Central memory CD4-positive, alpha-beta T cell (primary cell): ENCODE measurements around the gene CGGBP1.
"Not testable (repeated sequence)": the region's sequence is repeated elsewhere in the genome, so short reads cannot be mapped to it uniquely, and the experiment has no call there.

Experiments used
- DNase-seq: peaks from one replicate; pipeline ENCODE4 v3.0.0; 2022

CGGBP1 gene

DNA sequence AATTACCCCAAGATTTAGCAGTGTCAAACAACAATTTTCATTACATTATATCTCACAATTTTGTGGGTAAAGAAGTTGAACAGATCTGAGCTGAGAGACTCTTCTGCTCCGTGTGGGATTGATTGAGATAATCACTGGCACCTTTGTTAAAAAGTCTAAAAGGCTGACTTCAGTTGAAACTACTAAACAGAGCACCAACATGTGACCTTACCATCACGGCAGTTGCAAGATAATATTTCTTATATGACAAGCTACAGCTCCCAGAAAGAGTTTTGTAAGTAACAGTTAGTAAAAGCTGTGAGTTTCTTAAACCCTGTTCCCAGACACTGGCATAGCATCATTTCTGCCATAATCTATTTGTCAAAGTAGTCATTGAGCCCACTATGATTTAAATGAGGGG, 25.0 kb downstream of the CGGBP1 start:
- DNase-seq: no peak

DNA sequence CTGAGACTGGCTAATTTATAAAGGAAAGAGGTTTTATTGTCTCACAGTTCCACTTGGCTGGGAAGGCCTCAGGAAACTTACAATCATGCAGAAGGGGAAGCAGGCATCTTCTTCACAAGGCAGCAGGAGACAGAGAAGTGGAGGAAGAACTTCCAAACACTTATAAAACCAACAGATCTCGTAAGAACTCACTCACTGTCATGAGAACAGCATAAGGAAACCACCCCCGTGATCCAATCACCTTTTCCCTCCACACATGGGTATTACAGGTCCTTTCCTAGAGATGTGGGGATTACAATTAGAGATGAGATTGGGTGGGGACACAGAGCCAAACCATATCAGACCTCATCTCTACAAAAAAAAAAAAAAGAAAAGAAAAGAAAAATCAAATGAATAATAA, 25.7 kb downstream of the CGGBP1 start:
- DNase-seq: no peak

DNA sequence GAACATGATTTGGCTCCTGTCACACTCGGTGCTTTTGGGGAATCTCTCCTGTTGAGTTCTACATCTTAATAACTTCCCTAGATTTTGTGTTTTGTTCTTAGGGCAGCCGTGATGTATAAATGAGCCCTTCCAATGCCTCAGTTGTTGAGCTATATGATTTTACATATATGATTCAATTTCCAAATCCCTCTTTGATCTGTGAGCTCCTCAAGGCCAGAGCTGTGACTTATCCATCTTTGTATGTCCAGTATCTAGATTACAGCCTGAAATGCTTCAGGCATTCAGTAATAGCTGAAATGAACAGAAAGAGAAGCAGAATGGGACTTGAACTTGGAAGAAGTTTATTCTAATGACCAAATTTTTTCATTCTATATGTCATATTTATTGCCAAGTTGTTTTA, 26.6 kb downstream of the CGGBP1 start:
- no peak for DNase-seq

DNA sequence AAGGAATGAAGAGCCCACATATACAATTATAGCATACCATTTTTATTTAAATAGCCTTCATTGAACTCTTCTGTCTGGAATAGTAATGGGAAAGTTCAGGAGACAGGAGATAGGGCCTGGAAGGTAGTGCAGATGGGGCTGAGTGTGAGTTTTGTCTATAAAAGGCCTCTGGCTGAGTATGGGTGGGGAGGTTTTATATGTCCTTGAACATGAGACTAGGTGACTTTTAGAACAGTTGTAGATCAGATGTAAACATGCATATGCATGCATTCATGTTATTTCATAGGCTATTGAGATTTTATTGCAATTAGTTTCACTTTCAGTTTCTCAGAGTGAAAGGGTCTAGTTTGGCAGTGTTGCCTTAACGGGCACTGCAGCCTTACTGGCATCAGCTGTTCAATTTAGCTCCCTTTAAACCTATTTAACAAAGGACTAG, 27.1 kb downstream of the CGGBP1 start:
- DNase-seq: peak; percentile 52

DNA sequence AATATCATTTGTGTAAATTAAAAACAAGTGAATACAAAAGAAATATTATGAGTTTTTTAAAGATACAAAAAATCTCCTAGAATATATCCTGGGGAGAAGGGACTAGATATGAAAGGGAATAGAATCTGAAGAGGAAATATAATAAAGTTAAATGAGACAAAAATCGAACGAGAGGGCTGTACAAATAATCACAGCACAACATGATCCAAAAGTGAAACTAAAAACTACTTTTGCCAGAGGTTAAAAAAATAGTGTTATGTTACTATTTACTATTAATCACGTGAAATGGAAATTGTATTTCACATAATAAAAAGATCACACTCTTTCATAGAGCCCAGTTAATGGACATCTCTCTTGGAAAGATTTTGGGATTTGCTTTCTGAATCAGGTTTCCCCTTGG, 28.6 kb downstream of the CGGBP1 start:
- no peak for DNase-seq

DNA sequence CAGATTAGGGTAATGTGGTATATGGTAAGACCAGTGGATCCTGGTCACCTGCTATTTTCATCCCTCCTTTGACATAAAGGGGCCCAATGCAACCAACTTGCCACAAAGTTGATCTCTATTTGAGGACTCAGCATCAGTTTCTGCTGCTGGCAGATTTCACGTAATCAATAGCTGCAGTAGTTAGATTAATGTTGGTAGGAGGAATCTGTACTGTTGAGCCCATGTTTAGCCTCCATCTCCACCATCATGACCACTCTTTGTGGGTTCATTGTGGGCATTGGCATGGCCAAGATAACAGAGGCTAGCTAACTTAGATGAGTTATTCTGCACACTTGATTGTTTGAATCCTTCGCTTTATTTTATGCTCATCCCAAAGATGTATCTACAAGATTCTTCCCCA, 29.9 kb downstream of the CGGBP1 start:
- DNase-seq: no peak

DNA sequence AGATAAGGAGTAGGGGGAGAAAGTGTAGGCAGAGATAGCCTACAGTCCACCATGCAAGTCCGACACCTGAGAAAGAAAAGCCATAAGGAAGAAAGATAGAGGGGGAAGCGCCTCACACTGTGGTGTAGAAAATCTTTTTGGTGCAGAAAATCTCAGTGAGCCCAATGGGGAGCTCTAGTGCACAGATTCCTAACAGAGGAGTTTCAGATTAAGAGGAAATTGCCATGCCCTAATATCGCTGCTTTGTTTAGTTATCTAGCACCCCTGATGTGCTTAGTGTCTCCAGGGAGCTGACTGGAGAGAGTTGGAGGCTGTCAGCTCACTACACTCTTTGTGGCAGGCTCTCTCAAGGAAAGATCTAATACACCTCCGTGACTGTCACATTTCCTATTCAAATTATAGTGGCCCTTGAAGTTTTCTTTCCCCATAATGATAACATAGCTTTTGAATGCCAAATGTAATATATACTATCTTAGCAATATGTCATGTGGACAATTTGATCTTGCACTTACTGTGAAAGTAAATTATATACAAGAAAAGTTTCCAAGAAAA, 33.7 kb downstream of the CGGBP1 start:
- DNase-seq: no peak

DNA sequence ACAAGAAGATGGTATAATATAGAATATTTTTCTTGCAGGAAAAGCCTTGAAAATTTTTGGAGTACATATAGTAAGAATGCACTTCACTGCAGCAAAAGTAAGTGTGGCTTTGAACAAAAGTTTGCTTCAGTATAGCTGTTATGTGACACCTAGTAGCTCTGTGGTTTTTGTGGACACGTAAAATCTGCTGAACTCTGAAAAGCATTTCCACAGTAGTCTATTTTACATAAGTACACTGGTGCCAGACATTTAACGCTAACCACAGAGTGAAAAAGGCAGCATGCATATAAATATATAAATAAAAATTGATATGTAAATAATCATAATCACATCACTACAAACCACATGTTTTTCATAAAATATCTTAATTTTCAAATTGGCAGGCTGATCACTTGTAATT, 39.8 kb downstream of the CGGBP1 start:
- DNase-seq: no peak

DNA sequence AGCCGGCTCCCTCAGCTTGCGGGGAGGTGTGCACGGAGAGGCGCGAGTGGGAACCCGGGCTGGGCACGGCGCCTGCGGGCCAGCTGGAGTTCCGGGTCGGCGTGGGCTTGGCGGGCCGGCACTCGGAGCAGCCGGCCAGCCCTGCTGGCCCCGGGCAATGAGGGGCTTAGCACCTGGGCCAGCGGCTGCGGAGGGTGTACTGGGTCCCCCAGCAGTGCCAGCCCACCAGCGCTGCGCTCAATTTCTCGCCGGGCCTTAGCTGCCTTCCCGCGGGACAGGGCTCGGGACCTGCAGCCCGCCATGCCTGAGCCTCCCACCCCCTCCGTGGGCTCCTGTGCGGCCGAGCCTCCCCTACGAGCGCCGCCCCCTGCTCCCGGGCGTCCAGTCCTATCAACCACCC, 43.1 kb downstream of the CGGBP1 start:
- DNase-seq: not testable (repeated sequence)

DNA sequence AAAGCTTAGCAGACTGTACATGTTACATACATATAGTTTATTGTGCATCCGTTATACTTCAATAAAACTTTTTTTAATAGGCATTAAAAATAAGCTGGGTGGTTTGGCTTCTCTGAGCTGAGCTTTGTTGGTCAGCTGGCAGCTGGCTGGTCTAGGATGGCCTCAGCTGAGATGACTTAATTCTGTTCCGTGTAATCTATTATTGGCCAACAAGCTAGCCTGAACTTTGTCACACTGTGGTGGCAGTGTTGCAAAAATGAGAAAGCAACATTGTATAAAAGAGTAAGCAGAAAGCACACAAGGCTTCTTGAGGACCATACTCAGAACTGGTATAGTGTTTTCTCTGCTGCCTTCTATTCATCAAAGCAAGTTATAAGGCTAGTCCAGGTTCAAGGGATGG, 45.2 kb downstream of the CGGBP1 start:
- DNase-seq: no peak

DNA sequence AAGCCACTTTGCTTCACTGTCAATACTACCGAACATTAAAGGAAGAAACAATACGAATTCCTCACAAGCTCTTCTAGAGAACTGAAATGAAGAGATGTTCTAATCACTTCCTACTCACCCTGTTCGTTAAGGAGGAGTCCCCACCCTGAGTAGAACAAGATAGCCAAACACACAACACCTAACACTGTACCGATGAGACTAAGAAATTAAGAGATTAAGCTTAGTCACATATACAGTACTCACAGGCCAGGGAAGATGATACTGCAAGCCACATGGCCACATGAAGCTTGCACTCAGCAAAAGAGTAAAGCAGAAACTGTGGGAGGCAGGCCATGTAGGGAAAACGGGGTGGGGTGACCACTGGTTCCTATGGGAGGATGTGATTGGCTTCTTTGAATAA, 48.0 kb downstream of the CGGBP1 start:
- DNase-seq: no peak

DNA sequence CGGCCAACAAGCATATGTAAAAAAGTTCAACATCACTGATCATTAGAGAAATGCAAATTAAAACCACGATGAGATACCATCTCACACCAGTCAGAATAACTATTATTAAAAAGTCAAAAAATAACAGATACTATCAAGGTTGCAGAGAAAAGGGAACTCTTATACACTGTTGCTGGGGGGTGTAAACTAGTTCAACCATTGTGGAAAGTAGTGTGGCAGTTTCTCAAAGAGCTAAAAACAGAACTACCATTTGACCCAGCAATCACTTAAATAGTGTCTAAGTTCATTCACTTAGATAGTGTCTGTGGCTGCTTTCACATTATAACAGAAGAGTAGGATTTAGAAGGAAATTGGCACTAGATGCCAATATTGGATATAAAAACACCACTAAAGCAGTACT, 49.7 kb downstream of the CGGBP1 start:
- no peak for DNase-seq

DNA sequence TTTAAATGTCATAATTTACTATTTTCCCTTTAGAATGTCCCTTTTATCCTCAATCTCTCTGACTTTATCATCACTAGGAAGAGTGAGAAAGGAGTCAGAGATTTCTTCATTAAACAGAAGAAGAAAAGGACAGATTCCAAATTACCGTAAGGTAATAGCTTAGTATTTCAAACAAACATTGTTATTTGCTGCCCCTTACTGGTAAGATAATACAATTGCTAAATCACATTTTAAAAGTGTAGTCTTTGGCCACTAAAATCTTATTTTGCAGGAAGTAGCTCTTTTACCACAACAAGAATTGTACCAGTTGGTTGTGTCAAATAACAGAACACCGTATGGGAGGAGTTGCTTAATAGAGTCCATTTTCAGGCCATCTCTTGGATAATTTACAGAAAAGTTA, 53.7 kb downstream of the CGGBP1 start:
- peak; percentile 22 for DNase-seq

DNA sequence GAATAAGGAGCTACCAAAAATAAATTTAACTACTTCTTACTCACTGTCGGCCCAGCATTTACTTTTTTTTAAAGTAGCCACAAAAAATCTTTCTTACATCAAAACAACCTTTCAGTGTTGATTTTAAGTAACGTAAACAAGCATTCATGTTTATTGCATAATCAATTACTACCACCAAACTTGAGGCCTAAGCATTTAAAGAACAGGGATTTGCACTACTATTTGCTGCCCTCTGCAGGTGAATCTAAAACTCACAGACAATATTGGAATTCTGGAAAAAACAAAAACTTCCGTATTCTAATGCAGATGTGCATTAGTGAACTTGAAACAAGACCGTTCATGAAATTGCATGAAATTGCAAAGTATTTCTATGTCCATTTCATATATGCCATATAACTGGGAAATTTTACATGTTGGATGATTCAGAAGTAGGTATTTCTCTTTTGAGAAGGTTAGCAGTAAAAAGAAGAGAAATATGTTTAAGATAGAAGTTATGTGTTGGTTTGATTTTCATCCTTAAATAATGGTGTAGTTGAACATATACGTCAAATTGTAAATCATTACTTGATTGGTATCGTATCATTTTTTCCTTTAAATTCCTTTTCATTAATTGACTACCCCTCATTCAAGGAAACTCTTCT, 55.6 kb downstream of the CGGBP1 start:
- DNase-seq: no peak

DNA sequence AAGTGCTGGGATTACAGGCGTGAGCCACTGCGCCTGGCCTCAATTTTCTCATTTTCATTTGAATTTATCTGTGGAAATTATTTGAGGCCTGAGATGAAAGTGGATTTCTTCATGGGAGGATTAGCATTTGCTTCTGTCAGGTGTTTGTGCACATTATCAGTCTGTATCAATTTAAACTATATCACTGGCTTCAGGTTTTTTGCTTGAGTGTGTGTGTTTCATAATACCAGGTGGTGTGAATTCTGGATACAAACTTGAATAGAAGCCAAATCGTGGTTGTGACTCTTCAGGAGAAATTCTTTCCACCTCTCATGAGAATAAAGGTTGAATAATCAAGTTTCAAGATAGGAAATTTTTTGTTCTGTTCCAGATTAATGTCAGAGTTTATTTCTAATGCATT, 56.4 kb downstream of the CGGBP1 start:
- no peak for DNase-seq
